ENCODE data around the gene STK39.

STK39 gene

DNA sequence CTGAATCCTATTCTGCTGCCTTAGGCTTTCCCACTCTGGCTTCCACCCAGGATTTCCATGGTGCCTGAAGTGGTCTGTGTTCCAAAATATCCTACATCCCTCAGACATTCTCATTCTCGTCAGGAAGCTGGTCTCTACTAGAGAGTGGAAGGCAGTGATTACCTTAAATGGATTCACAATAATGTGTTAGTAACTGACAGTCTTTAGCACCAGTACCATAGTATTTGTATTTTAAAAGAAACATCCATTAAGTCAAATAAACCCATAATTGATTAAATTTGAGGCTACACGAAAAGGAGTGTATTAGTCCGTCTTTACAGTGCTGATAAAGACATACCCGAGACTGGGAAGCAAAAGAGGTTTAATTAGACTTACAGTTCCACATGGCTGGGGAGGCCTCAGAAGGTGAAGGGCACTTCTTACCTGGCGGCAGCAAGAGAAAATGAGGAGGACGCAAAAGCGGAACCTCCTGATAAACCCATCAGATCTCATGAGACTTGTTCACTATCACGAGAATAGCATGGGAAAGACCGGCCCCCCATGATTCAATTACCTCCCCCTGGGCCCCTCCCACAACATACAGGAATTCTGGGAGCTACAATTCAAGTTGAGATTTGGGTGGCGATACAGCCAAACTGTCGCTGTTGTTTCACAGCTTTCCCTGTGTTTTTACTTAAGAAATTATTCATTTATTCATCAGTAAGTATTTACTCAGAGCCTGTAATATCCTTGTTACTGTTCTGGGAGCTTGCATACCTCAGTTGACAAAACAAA, 306.5 kb downstream of the STK39 start:
- no peaks in the 10 kb centered on the region for H3F3A ChIP-seq (ENCODE audit: control insufficient read depth, insufficient read depth)
- H3K36me3 ChIP-seq (ENCODE audit: control insufficient read depth, low read length): no peaks in the 10 kb centered on the region
- no peaks in the 10 kb centered on the region for H4K20me1 ChIP-seq (ENCODE audit: control insufficient read depth, insufficient read depth, low read depth, low read length)
- no peak overlapping the region for H3K4me2 ChIP-seq (ENCODE audit: low read length)
- no peak overlapping the region for H3K27ac ChIP-seq (ENCODE audit: low read depth, low read length)
- TF ChIP-seq, protein P1, sequence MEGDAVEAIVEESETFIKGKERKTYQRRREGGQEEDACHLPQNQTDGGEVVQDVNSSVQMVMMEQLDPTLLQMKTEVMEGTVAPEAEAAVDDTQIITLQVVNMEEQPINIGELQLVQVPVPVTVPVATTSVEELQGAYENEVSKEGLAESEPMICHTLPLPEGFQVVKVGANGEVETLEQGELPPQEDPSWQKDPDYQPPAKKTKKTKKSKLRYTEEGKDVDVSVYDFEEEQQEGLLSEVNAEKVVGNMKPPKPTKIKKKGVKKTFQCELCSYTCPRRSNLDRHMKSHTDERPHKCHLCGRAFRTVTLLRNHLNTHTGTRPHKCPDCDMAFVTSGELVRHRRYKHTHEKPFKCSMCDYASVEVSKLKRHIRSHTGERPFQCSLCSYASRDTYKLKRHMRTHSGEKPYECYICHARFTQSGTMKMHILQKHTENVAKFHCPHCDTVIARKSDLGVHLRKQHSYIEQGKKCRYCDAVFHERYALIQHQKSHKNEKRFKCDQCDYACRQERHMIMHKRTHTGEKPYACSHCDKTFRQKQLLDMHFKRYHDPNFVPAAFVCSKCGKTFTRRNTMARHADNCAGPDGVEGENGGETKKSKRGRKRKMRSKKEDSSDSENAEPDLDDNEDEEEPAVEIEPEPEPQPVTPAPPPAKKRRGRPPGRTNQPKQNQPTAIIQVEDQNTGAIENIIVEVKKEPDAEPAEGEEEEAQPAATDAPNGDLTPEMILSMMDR (IDR thresholded peaks at IDR 0.05; ENCODE audit: low read depth, low read length, poor library complexity, severe bottlenecking): no peak
- no peaks in the 10 kb centered on the region for H3K4me1 ChIP-seq (ENCODE audit: control insufficient read depth, low read length)
- H3K9me3 ChIP-seq (ENCODE audit: control insufficient read depth, insufficient read depth, low read length): no peaks in the 10 kb centered on the region
- H3K27me3 ChIP-seq (ENCODE audit: control insufficient read depth, low read length): no peaks in the 10 kb centered on the region
- no peaks in the 10 kb centered on the region for H3K9me2 ChIP-seq (replicated peaks; ENCODE audit: control insufficient read depth, low read length)
- H3K79me2 ChIP-seq (ENCODE audit: control insufficient read depth, low read length): no peaks in the 10 kb centered on the region
- no peak overlapping the region for H3K4me3 ChIP-seq (ENCODE audit: low read length)

DNA sequence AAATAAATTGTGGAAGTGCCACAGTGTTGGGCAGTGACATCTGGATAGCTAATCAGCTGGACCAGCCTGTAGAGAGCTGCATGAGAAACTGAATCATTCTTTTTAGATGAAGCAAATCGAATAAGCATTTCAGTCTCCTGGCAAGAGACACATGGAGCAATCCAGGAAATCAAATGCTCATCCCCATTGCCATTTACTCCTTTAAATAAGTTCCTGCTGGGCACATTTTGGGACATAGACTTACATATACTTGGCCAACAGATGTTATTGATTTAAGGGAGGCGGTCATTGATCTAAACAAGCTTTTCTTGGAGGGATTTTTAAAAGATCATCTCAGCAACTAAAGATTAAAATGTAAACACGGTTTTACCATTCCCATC, 307.1 kb downstream of the STK39 start:
- no peaks in the 10 kb centered on the region for H3F3A ChIP-seq (ENCODE audit: control insufficient read depth, insufficient read depth)
- H3K4me1 ChIP-seq (ENCODE audit: control insufficient read depth, low read length): no peaks in the 10 kb centered on the region
- H3K9me3 ChIP-seq (ENCODE audit: control insufficient read depth, insufficient read depth, low read length): no peaks in the 10 kb centered on the region
- no peak overlapping the region for H3K4me3 ChIP-seq (ENCODE audit: low read length)
- no peaks in the 10 kb centered on the region for H3K9me2 ChIP-seq (replicated peaks; ENCODE audit: control insufficient read depth, low read length)
- no peak overlapping the region for H3K4me2 ChIP-seq (ENCODE audit: low read length)
- H3K36me3 ChIP-seq (ENCODE audit: control insufficient read depth, low read length): no peaks in the 10 kb centered on the region
- no peak overlapping the region for H3K27ac ChIP-seq (ENCODE audit: low read depth, low read length)
- no peaks in the 10 kb centered on the region for H3K79me2 ChIP-seq (ENCODE audit: control insufficient read depth, low read length)
- H3K27me3 ChIP-seq (ENCODE audit: control insufficient read depth, low read length): no peaks in the 10 kb centered on the region
- no peaks in the 10 kb centered on the region for H4K20me1 ChIP-seq (ENCODE audit: control insufficient read depth, insufficient read depth, low read depth, low read length)
- no peak for TF ChIP-seq EZH2phosphoT487 (IDR thresholded peaks at IDR 0.05; ENCODE audit: borderline replicate concordance, low read length)
- TF ChIP-seq, protein P1 (IDR thresholded peaks at IDR 0.05; ENCODE audit: low read depth, low read length, poor library complexity, severe bottlenecking): no peak

DNA sequence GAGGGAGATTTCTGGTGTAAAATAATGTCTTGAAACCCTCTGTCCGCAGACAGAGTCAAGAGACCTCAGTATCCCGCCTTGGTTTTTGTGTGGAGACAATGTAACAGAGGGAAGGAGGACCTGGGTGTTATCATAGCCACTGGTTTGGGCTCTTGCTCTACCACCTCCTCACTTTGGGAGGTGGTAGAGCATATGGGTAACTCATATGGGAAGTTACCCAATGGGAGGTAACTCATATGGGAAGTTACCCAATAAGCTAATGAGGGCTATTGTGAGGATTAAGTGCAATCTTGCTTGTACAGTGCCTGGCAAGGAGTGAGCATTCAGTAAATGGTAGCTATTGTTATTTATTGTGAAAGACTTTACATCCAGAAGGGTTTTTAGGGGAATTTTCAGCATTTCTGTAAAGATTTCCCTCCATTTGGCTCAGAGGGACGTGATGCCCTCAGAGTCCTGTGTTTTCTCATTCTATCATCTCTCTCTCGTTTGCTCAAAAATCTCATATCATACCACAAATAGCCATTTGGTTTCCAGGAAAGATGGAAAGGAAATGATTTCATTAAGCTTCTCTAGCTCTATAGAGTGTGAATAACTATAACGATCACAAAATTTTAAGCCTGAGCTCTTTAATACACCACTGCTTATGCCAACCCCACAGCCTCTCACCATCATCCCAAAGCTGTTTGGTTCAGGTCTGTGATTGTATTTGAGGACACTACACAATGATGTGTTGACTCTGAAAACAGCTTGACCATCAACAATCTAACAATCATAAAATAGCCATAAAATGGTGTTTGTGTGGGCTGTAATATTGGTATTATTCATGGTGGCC, 307.7 kb downstream of the STK39 start:
- no peak overlapping the region for H3K4me3 ChIP-seq (ENCODE audit: low read length)
- no peaks in the 10 kb centered on the region for H3K27me3 ChIP-seq (ENCODE audit: control insufficient read depth, low read length)
- H3K79me2 ChIP-seq (ENCODE audit: control insufficient read depth, low read length): no peaks in the 10 kb centered on the region
- no peaks in the 10 kb centered on the region for H3K9me2 ChIP-seq (replicated peaks; ENCODE audit: control insufficient read depth, low read length)
- TF ChIP-seq, protein P1 (IDR thresholded peaks at IDR 0.05; ENCODE audit: low read depth, low read length, poor library complexity, severe bottlenecking): no peak
- TF ChIP-seq EZH2phosphoT487 (IDR thresholded peaks at IDR 0.05; ENCODE audit: borderline replicate concordance, low read length): no peak
- no peaks in the 10 kb centered on the region for H3K36me3 ChIP-seq (ENCODE audit: control insufficient read depth, low read length)
- no peaks in the 10 kb centered on the region for H4K20me1 ChIP-seq (ENCODE audit: control insufficient read depth, insufficient read depth, low read depth, low read length)
- no peak overlapping the region for H3K27ac ChIP-seq (ENCODE audit: low read depth, low read length)
- no peaks in the 10 kb centered on the region for H3K4me1 ChIP-seq (ENCODE audit: control insufficient read depth, low read length)
- no peaks in the 10 kb centered on the region for H3F3A ChIP-seq (ENCODE audit: control insufficient read depth, insufficient read depth)
- H3K9me3 ChIP-seq (ENCODE audit: control insufficient read depth, insufficient read depth, low read length): no peaks in the 10 kb centered on the region
- H3K4me2 ChIP-seq (ENCODE audit: low read length): no peak overlapping the region
